ENCODE data around the gene ITGA3. TPM values are rescaled to one million over a fixed set of nuclear protein-coding genes. Genes with fewer than 3 reads are reported as not detected.
A peak's percentile ranks its signal among the peaks of the same experiment; 100 is the strongest.

The ITGA3 gene
- total RNA-seq, 1 experiment from 2014 or later, result 1.4 TPM

DNA sequence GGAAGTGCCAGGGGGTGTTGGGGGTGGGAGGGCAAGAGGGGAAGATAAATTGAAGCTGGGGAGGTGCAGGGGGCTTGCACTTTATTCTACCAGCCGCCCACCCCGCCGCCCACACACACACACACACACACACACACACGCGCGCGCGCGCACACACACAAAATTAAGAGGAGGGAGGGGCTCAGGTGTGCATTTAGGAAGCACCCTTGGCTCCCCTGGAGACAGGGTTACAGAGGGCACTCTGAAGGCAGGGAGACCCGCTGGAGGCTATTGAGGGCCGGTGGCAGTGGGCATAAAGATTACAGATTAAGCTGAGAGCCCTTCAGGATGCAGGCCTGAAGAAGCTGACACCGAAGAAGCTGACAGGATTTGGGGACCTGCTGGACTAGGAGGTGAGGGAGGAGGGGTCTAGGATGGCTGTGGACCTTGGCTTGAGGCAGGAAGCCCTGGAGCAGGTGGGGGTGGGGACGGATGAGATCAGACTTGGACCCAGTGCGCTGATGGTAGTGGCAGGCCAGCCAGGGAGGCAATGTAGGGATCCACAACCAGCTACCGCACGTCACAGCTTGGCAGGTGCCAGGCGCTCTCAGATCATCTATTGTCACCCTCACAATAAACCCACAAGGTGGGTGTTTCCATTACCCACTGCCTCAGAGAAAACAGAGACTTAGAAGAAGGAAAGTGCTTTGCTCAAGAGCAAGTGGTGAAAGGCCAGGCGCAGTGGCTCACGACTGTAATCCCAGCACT lies 74.8 kb downstream of the ITGA3 start:
- H3K4me1 ChIP-seq (ENCODE audit: insufficient read depth, low read length, poor library complexity, severe bottlenecking), result peaks cover 31% of the 10 kb centered on the region
- no TSS peak for BruUV-seq (replicated peaks)
- H3K4me3 ChIP-seq (ENCODE audit: low read depth, low read length, poor library complexity, severe bottlenecking), result peak overlapping the region; percentile 81
- POLR2A ChIA-PET (ENCODE audit: low non-redundant PET), result interaction anchor here (0.6 kb wide), 1 partner anchor 21 kb away, joined by 7 read pairs; no protein-coding TSS in a partner anchor
- no peaks in the 10 kb centered on the region for H3K27me3 ChIP-seq (replicated peaks; ENCODE audit: insufficient read depth, low read depth, low read length, poor library complexity)
- no peak for TF ChIP-seq EZH2 (IDR thresholded peaks at IDR 0.05; ENCODE audit: borderline replicate concordance, low read depth, low read length, poor library complexity, severe bottlenecking)
- TF ChIP-seq, protein P1, sequence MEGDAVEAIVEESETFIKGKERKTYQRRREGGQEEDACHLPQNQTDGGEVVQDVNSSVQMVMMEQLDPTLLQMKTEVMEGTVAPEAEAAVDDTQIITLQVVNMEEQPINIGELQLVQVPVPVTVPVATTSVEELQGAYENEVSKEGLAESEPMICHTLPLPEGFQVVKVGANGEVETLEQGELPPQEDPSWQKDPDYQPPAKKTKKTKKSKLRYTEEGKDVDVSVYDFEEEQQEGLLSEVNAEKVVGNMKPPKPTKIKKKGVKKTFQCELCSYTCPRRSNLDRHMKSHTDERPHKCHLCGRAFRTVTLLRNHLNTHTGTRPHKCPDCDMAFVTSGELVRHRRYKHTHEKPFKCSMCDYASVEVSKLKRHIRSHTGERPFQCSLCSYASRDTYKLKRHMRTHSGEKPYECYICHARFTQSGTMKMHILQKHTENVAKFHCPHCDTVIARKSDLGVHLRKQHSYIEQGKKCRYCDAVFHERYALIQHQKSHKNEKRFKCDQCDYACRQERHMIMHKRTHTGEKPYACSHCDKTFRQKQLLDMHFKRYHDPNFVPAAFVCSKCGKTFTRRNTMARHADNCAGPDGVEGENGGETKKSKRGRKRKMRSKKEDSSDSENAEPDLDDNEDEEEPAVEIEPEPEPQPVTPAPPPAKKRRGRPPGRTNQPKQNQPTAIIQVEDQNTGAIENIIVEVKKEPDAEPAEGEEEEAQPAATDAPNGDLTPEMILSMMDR (conservative IDR thresholded peaks at IDR 0.05; ENCODE audit: low read depth, low read length), result no peak
- CTCF ChIA-PET, result interaction anchor here (0.6 to 1.4 kb wide), 2 partner anchors 8 to 23 kb away, joined by 3 read pairs; no protein-coding TSS in a partner anchor
- DNase-seq (ENCODE audit: low spot score), result no peak
- intact Hi-C loops (cut with micrococcal nuclease; ENCODE audit: unreplicated experiment), result no loop called here
- no peaks in the 10 kb centered on the region for H3K9me3 ChIP-seq (ENCODE audit: low read depth, low read length, poor library complexity, severe bottlenecking)
- peaks cover 11% of the 10 kb centered on the region for H3K36me3 ChIP-seq (ENCODE audit: insufficient read depth, low read length, poor library complexity, severe bottlenecking)
- no peak overlapping the region for H3K27ac ChIP-seq (ENCODE audit: low read depth, low read length, poor library complexity, severe bottlenecking)

DNA sequence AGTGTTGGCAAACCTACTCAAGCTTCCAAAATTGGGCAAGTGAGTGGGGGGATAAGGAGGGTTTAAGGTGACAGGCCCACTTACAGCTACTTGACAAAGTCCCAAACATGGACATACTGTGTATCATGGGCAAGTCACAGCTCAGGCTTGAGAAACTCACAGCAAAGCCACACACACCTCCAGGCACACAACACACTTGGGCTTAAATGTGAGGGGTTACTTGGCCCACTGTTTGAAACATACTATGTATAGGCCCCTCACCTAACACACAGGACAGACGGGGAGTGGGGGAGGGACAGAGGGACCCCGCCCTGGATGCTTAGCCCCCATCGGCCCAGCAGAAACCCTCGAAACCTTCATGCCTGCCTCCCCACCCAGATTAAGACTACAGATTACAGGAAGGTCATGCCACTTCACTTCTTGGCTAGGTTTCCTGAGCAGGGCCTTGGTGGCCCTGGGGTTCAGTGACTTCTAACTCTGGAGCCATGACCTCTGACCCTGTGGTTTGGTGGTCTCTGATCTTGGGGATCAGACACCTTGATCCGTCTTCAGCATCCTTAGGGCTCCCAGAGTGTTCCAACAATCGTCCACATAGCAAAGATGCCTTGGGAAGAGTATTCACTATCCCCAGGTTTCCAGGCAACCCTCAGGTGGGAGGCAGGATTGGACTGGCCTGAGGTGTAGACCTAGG lies 76.3 kb downstream of the ITGA3 start:
- H3K4me3 ChIP-seq (ENCODE audit: low read depth, low read length, poor library complexity, severe bottlenecking), result no peak overlapping the region
- TF ChIP-seq EZH2 (IDR thresholded peaks at IDR 0.05; ENCODE audit: borderline replicate concordance, low read depth, low read length, poor library complexity, severe bottlenecking), result no peak
- TF ChIP-seq, protein P1 (conservative IDR thresholded peaks at IDR 0.05; ENCODE audit: low read depth, low read length), result no peak
- intact Hi-C loops (cut with micrococcal nuclease; ENCODE audit: unreplicated experiment), result no loop called here
- no peaks in the 10 kb centered on the region for H3K27me3 ChIP-seq (replicated peaks; ENCODE audit: insufficient read depth, low read depth, low read length, poor library complexity)
- DNase-seq (ENCODE audit: low spot score), result no peak
- H3K36me3 ChIP-seq (ENCODE audit: insufficient read depth, low read length, poor library complexity, severe bottlenecking), result peaks cover 23% of the 10 kb centered on the region
- no TSS peak for BruUV-seq (replicated peaks)
- H3K9me3 ChIP-seq (ENCODE audit: low read depth, low read length, poor library complexity, severe bottlenecking), result no peaks in the 10 kb centered on the region
- ChIA-PET CTCF (no interaction called here), POLR2A (ENCODE audit: low non-redundant PET) (interaction anchor here (0.6 kb wide), 1 partner anchor 24 kb away, joined by 5 read pairs; no protein-coding TSS in a partner anchor)
- peaks cover 31% of the 10 kb centered on the region for H3K4me1 ChIP-seq (ENCODE audit: insufficient read depth, low read length, poor library complexity, severe bottlenecking)
- no peak overlapping the region for H3K27ac ChIP-seq (ENCODE audit: low read depth, low read length, poor library complexity, severe bottlenecking)

DNA sequence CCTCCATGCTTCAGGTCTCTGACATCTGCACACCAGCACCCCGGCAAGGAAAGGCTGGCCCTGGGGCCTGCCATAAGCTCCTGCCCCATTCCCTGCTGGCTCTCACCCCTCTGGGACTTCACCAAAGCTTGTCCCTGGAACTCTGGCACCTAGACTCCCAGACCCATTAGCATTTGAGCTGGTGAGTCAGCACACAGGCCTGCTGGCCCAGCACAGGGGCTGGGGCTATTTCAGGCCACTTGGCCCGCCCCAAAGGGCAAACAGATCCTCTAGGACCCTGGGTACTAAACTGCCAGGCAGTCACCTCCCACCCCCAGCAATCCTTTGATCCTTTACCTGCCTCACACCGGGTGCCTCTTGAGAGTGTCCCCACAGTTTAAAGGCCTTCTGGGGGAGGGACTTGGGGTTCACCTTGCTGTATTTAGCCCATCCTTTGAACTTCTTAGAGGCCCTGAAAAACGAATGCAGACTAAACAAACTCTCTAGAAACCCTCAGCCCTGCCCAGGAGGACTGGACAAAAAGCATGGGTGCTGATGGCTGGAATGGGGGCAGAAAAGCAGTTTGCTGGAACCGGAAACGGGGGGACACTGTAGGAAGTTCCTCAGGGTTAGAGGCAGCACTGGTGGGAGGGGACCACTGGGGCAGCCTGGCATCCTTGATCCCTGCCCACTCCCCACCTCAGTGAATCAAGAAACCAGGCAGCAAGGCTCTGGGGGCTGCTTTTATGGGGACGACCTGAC lies 77.3 kb downstream of the ITGA3 start:
- POLR2A ChIA-PET (ENCODE audit: low non-redundant PET), result no interaction called here
- no peak overlapping the region for H3K4me3 ChIP-seq (ENCODE audit: low read depth, low read length, poor library complexity, severe bottlenecking)
- H3K27me3 ChIP-seq (replicated peaks; ENCODE audit: insufficient read depth, low read depth, low read length, poor library complexity), result no peaks in the 10 kb centered on the region
- H3K4me1 ChIP-seq (ENCODE audit: insufficient read depth, low read length, poor library complexity, severe bottlenecking), result peaks cover 21% of the 10 kb centered on the region
- TF ChIP-seq, protein P1 (conservative IDR thresholded peaks at IDR 0.05; ENCODE audit: low read depth, low read length), result no peak
- H3K36me3 ChIP-seq (ENCODE audit: insufficient read depth, low read length, poor library complexity, severe bottlenecking), result peaks cover 32% of the 10 kb centered on the region
- CTCF ChIA-PET, result interaction anchor here (0.6 kb wide), 1 partner anchor 46 kb away, joined by 6 read pairs; no protein-coding TSS in a partner anchor
- H3K9me3 ChIP-seq (ENCODE audit: low read depth, low read length, poor library complexity, severe bottlenecking), result no peaks in the 10 kb centered on the region
- no TSS peak for BruUV-seq (replicated peaks)
- peak overlapping the region; percentile 25 for H3K27ac ChIP-seq (ENCODE audit: low read depth, low read length, poor library complexity, severe bottlenecking)
- intact Hi-C loops (cut with micrococcal nuclease; ENCODE audit: unreplicated experiment), result no loop called here
- DNase-seq (ENCODE audit: low spot score), result no peak

All from A673 (cell line).